GM23338 (cell line): Measurements from ENCODE around the gene C16orf78. TPM values are rescaled to one million over a fixed set of nuclear protein-coding genes. Genes with fewer than 3 reads are reported as not detected.

Experiments
- ATAC-seq: fragments of 200-7000 bp; cut with Tn5 transposase; 3 replicates; pipeline ENCODE4 v1.9.1; 2020
- DNase-seq: peaks from one replicate; pipeline ENCODE4 v3.0.0-alpha.2; 2015; ENCODE audit warnings: low spot score
- H2AFZ ChIP-seq: fragments of 200-600 bp; sonication (generic); 2 replicates; pipeline ENCODE4 v1.8.0; 2016; ENCODE audit warnings: antibody characterized with exemption, mild to moderate bottlenecking, moderate library complexity
- H3F3A ChIP-seq: fragments of 200-600 bp; sonication (generic); replicated peaks from 2 replicates; pipeline ENCODE4 v1.8.0; 2017; ENCODE audit warnings: antibody characterized with exemption, mixed run types, low read depth
- H3K27ac ChIP-seq: fragments of 200-600 bp; sonication (generic); 2 replicates; pipeline ENCODE4 v1.6.1; 2016; ENCODE audit warnings: low read depth
- H3K27me3 ChIP-seq: fragments of 200-600 bp; sonication (generic); 2 replicates; pipeline ENCODE4 v1.8.0; 2016; ENCODE audit warnings: mild to moderate bottlenecking, mixed run types, moderate library complexity; ENCODE audit not compliant: insufficient read depth
- H3K36me3 ChIP-seq: fragments of 200-600 bp; sonication (generic); 2 replicates; pipeline ENCODE4 v1.8.0; 2016; ENCODE audit warnings: mild to moderate bottlenecking; ENCODE audit not compliant: insufficient read depth
- H3K4me1 ChIP-seq: fragments of 200-600 bp; sonication (generic); 2 replicates; pipeline ENCODE4 v1.8.0; 2016; ENCODE audit warnings: mild to moderate bottlenecking, moderate library complexity; ENCODE audit not compliant: insufficient read depth
- H3K4me2 ChIP-seq: fragments of 200-600 bp; sonication (generic); 2 replicates; pipeline ENCODE4 v1.7.1; 2017; ENCODE audit warnings: mixed run types
- H3K4me3 ChIP-seq: fragments of 200-600 bp; sonication (generic); 2 replicates; pipeline ENCODE4 v1.6.1; 2016; ENCODE audit warnings: mixed run types
- H3K79me2 ChIP-seq: fragments of 200-600 bp; sonication (generic); replicated peaks from 2 replicates; pipeline ENCODE4 v1.8.0; 2017; ENCODE audit warnings: mild to moderate bottlenecking; ENCODE audit not compliant: insufficient read depth
- H3K9me2 ChIP-seq: fragments of 200-600 bp; sonication (generic); 2 replicates; pipeline ENCODE4 v1.8.0; 2017; ENCODE audit not compliant: insufficient read depth
- H4K20me1 ChIP-seq: fragments of 200-600 bp; sonication (generic); replicated peaks from 2 replicates; pipeline ENCODE4 v1.8.0; 2017; ENCODE audit warnings: mild to moderate bottlenecking; ENCODE audit not compliant: insufficient read depth
- H3K27ac Mint-ChIP-seq: 2 replicates; pipeline ENCODE4 v1.8.0; 2020; ENCODE audit warnings: inconsistent platforms, mild to moderate bottlenecking, moderate library complexity, mixed read lengths
- H3K27me3 Mint-ChIP-seq: 3 replicates; pipeline ENCODE4 v1.8.0; 2022; ENCODE audit warnings: low read depth, mild to moderate bottlenecking, moderate library complexity, mixed read lengths, inconsistent platforms; ENCODE audit not compliant: insufficient read depth, poor library complexity
- H3K36me3 Mint-ChIP-seq: 3 replicates; pipeline ENCODE4 v1.8.0; 2021; ENCODE audit warnings: low read depth, mild to moderate bottlenecking, inconsistent platforms, moderate library complexity, mixed read lengths
- H3K4me1 Mint-ChIP-seq: 3 replicates; pipeline ENCODE4 v1.8.0; 2020; ENCODE audit warnings: mild to moderate bottlenecking, inconsistent platforms, mixed read lengths
- H3K4me3 Mint-ChIP-seq: 3 replicates; pipeline ENCODE4 v1.8.0; 2021; ENCODE audit warnings: moderate library complexity, mild to moderate bottlenecking, inconsistent platforms, mixed read lengths
- H3K9me3 Mint-ChIP-seq: 3 replicates; pipeline ENCODE4 v1.8.0; 2020; ENCODE audit warnings: moderate library complexity, mild to moderate bottlenecking, inconsistent platforms, mixed read lengths
- CREB1 ChIP-seq: fragments of 250-450 bp; sonication (Bioruptor Pico); IDR thresholded peaks from 2 replicates; pipeline ENCODE4 v1.5.0; 2020; ENCODE audit warnings: low read depth, mild to moderate bottlenecking, moderate library complexity
- ETS1 ChIP-seq: IDR thresholded peaks from 2 replicates; pipeline ENCODE4 v1.6.1; 2016; ENCODE audit warnings: antibody characterized with exemption
- EZH2 ChIP-seq: fragments of 200-600 bp; sonication (generic); IDR thresholded peaks from one replicate; pipeline ENCODE4 v1.8.0; 2017; ENCODE audit warnings: antibody characterized with exemption, mild to moderate bottlenecking, low read depth; ENCODE audit not compliant: unreplicated experiment
- EZH2phosphoT487 ChIP-seq: fragments of 200-600 bp; sonication (generic); IDR thresholded peaks from one replicate; pipeline ENCODE4 v1.8.1; 2018; ENCODE audit warnings: antibody characterized with exemption; ENCODE audit not compliant: unreplicated experiment
- JUNB ChIP-seq: IDR thresholded peaks from one replicate; pipeline ENCODE4 v1.6.1; 2016; ENCODE audit warnings: antibody characterized with exemption; ENCODE audit not compliant: unreplicated experiment
- NANOG ChIP-seq: IDR thresholded peaks from 2 replicates; pipeline ENCODE4 v1.6.1; 2016; ENCODE audit warnings: antibody characterized with exemption, borderline replicate concordance
- POLR2AphosphoS5 ChIP-seq: IDR thresholded peaks from 2 replicates; pipeline ENCODE4 v1.6.1; 2016; ENCODE audit warnings: antibody characterized with exemption, low read depth
- REST ChIP-seq: IDR thresholded peaks from one replicate; pipeline ENCODE4 v1.6.1; 2018; ENCODE audit warnings: antibody characterized with exemption; ENCODE audit not compliant: unreplicated experiment
- STAT1 ChIP-seq: IDR thresholded peaks from one replicate; pipeline ENCODE4 v1.6.1; 2016; ENCODE audit warnings: antibody characterized with exemption; ENCODE audit not compliant: unreplicated experiment
- ZNF114 ChIP-seq: fragments of 250-450 bp; sonication (Bioruptor Pico); IDR thresholded peaks from 2 replicates; pipeline ENCODE4 v1.5.0; 2020; ENCODE audit warnings: mild to moderate bottlenecking, moderate library complexity
- ZNF331 ChIP-seq: fragments of 250-450 bp; sonication (Bioruptor Pico); IDR thresholded peaks from 2 replicates; pipeline ENCODE4 v1.5.0; 2020; ENCODE audit warnings: low read depth, mild to moderate bottlenecking, moderate library complexity
- ZNF462 ChIP-seq: fragments of 250-450 bp; sonication (Bioruptor Pico); IDR thresholded peaks from 2 replicates; pipeline ENCODE4 v1.5.0; 2020; ENCODE audit warnings: mild to moderate bottlenecking, moderate library complexity
- polyA plus RNA-seq: library from polyadenylated mRNA; unstranded; fragments of >200 nt; fragmentation: Nextera tagmentation; extraction: Ambion mirVana; gene quantifications from 2 replicates; pipeline ENCODE4 v1.2.1, GENCODE V29; 2016
- total RNA-seq: library from RNA; depleted of rRNA; stranded (reverse); fragments of >200 nt; shearing (Covaris generic); gene quantifications from 2 replicates; pipeline ENCODE4 v1.2.3, GENCODE V29; 2014
- TF ChIP-seq, protein P1 (sequence below), 2 experiments: fragments of 200-600 bp in 1 of 2; sonication (generic) in 1 of 2; conservative IDR thresholded peaks; 2 replicates each; pipeline versions ENCODE4 v1.5.1 to v1.6.1; 2016 to 2017; ENCODE audit warnings: antibody characterized with exemption in 2 of 2, low read depth in 2 of 2, mild to moderate bottlenecking in 2 of 2, moderate library complexity in 1 of 2

The C16orf78 gene
- total and polyA plus RNA-seq, 2 experiments from 2014 or later: not detected

DNA sequence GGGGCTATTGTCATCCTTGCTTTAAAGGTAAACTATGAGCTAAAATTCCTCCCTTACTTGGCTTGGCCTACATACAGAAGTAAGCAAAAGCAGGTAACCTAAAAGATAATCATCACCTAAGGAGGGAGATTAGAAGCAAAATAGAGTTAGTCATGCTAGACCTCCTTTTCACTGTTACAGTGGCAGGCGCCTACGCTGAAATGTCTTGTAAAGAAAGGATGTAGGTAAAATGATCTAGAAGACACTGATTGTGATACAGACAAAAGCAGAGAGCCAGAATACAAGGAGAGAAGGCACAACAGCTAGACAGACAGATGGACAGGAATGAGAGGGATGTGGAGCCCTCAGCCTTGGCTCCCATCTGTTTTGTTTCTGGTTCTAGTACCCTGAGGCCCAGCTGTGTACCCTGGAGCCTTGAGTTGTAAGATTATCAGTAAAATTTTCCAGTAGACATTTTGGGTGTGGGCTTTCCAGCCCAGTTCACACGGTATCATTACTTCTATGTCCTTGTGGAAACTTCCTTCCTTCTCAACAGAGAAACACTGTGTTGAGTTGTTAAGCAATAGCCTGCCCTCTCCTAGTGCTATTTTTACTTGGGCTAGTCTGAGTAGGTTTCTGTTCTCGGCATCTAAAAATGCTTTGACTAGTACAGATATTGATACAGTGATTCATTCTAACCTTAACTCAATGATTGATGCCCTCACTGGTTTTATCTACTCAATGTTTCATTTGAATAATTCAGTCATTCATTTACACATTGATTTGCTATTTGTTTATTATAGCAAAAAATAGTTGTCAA lies 7.7 kb upstream of the C16orf78 start:
- H3K4me1 Mint-ChIP-seq: peaks cover 47% of the 10 kb centered on the region
- no peak for TF ChIP-seq CREB1 (CRISPR knock-in tag)
- no peak for TF ChIP-seq ZNF331 (CRISPR knock-in tag)
- no peak for TF ChIP-seq ETS1
- no peak for TF ChIP-seq EZH2
- TF ChIP-seq REST: no peak
- no peak for TF ChIP-seq ZNF462
- no peak for TF ChIP-seq NANOG
- TF ChIP-seq, protein P1, sequence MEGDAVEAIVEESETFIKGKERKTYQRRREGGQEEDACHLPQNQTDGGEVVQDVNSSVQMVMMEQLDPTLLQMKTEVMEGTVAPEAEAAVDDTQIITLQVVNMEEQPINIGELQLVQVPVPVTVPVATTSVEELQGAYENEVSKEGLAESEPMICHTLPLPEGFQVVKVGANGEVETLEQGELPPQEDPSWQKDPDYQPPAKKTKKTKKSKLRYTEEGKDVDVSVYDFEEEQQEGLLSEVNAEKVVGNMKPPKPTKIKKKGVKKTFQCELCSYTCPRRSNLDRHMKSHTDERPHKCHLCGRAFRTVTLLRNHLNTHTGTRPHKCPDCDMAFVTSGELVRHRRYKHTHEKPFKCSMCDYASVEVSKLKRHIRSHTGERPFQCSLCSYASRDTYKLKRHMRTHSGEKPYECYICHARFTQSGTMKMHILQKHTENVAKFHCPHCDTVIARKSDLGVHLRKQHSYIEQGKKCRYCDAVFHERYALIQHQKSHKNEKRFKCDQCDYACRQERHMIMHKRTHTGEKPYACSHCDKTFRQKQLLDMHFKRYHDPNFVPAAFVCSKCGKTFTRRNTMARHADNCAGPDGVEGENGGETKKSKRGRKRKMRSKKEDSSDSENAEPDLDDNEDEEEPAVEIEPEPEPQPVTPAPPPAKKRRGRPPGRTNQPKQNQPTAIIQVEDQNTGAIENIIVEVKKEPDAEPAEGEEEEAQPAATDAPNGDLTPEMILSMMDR (conservative IDR thresholded peaks at IDR 0.05; ENCODE audit: low read depth in 2 of 2): no peak
- no peak for TF ChIP-seq POLR2AphosphoS5
- no peak for TF ChIP-seq ZNF114 (CRISPR knock-in tag)
- TF ChIP-seq STAT1: no peak
- no peak for TF ChIP-seq EZH2phosphoT487
- TF ChIP-seq JUNB: no peak
- no peak overlapping the region for H3K27ac ChIP-seq

More for the DNA sequence above, 7.7 kb upstream of the C16orf78 start:
- H3K4me3 ChIP-seq: no peak overlapping the region
- H3K4me3 Mint-ChIP-seq: no peak overlapping the region
- peaks cover 9% of the 10 kb centered on the region for H3K9me2 ChIP-seq
- H4K20me1 ChIP-seq: no peaks in the 10 kb centered on the region
- H3K27ac Mint-ChIP-seq: peak overlapping the region; percentile 56
- no peak overlapping the region for H2AFZ ChIP-seq
- H3K4me2 ChIP-seq: no peak overlapping the region
- DNase-seq (no peak), ATAC-seq (no peak)
- peaks cover 13% of the 10 kb centered on the region; the same call in 2 of the 3 replicates for H3K9me3 Mint-ChIP-seq
- no peaks in the 10 kb centered on the region; the same call in 1 of the 2 replicates for H3F3A ChIP-seq
- H3K36me3 ChIP-seq: no peaks in the 10 kb centered on the region
- peaks cover 19% of the 10 kb centered on the region for H3K27me3 Mint-ChIP-seq
- peaks cover 10% of the 10 kb centered on the region; the same call in 2 of the 3 replicates for H3K36me3 Mint-ChIP-seq
- H3K79me2 ChIP-seq: no peaks in the 10 kb centered on the region
- H3K27me3 ChIP-seq: no peaks in the 10 kb centered on the region
- H3K4me1 ChIP-seq: peaks cover 37% of the 10 kb centered on the region
